ENCODE measurements around the gene ZNF709. TPM values are rescaled to one million over a fixed set of nuclear protein-coding genes. Genes with fewer than 3 reads are reported as not detected.
"Not testable (repeated sequence)": the region's sequence is repeated elsewhere in the genome, so short reads cannot be mapped to it uniquely, and the experiment has no call there.

The ZNF709 gene
- total RNA-seq, 6 experiments from 2014 or later = 0.99 to 1.7 (median 1.2) TPM

DNA sequence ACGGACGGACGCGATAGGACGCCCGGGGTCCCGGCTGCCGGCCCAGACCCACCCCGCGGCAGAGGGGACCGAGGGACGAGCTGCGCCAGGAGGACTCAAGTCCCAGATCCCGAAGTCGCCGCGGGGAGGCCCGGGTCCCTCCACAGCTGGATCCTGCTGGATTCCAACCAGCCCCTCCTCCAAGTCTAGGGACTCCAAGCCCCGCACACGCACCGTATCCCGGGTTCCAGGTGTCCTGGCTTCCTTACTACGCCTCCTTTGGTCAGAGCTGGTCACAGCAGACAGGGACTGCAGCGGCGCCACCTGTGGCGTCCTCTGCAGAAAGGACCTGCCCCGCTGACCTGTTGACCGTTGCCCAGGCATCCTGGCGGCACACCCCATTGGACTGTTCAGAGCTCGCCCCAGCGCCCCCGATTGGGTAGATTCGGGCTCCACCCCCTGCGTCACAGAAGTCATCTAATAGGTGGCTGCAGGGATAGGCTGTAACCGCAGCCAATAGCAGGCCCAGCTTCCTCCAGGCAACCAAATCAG lies 29.0 kb upstream of the ZNF709 start:
- no peak overlapping the region for H3K27ac Mint-ChIP-seq
- H3K4me1 Mint-ChIP-seq (ENCODE audit: low read depth) = no peaks in the 10 kb centered on the region
- no peaks in the 10 kb centered on the region; the same call in none of the 2 replicates for H3K27me3 Mint-ChIP-seq (ENCODE audit: insufficient read depth)
- DNase-seq = no peak
- H3K36me3 Mint-ChIP-seq (ENCODE audit: low read depth) = peaks cover 47% of the 10 kb centered on the region
- H3K9me3 Mint-ChIP-seq = peaks cover 84% of the 10 kb centered on the region
- TF ChIP-seq CTCF (IDR thresholded peaks at IDR 0.05) = peak; percentile 24; the same call in 1 of the 2 replicates
- no peak overlapping the region for H3K4me3 Mint-ChIP-seq

- H3K4me3 Mint-ChIP-seq = no peak overlapping the region
These were observed 12.4 kb upstream of the ZNF709 start for GRCh38 chr19:12497032-12497431.

DNA sequence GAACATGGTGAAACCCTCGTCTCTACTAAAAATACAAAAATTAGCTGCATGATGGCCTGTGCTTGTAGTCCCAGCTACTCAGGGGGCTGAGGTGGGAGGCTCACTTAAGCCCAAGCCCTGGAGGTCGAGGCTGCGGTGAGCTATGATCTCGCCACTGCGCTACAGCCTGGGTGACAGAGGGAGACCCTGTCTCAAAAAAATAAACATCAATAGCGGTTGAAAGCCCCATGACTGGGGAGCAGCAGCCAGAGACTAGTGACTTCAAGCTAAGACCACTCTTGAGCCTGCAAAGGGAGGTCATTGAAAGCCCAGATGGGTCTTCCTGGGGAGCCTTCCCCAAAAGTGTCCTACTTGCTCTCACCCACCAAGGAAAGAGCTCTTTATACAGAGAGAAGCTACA lies 11.9 kb upstream of the ZNF709 start:
- Mint-ChIP-seq H3K4me1 (ENCODE audit: low read depth) (peaks cover 12% of the 10 kb centered on the region), H3K27me3 (ENCODE audit: insufficient read depth) (peaks cover 1% of the 10 kb centered on the region; the same call in 1 of the 2 replicates), H3K36me3 (ENCODE audit: low read depth) (peaks cover 6% of the 10 kb centered on the region; the same call in 1 of the 2 replicates), H3K9me3 (peaks cover 15% of the 10 kb centered on the region), H3K4me3 (0 out of 2 replicates have a peak overlapping the region, but pooled peaks have one; percentile 90), H3K27ac (no peak overlapping the region)
- no peak for DNase-seq
- no peak for TF ChIP-seq CTCF (IDR thresholded peaks at IDR 0.05)

More at GRCh38 chr19:12497032-12497431, 12.4 kb upstream of the ZNF709 start:
- TF ChIP-seq CTCF (IDR thresholded peaks at IDR 0.05) = no peak
- Mint-ChIP-seq H3K36me3 (ENCODE audit: low read depth) (peaks cover 6% of the 10 kb centered on the region; the same call in 1 of the 2 replicates), H3K27ac (no peak overlapping the region), H3K27me3 (ENCODE audit: insufficient read depth) (peaks cover 1% of the 10 kb centered on the region; the same call in 1 of the 2 replicates), H3K4me1 (ENCODE audit: low read depth) (peaks cover 12% of the 10 kb centered on the region), H3K9me3 (peaks cover 12% of the 10 kb centered on the region)
- no peak for DNase-seq

DNA sequence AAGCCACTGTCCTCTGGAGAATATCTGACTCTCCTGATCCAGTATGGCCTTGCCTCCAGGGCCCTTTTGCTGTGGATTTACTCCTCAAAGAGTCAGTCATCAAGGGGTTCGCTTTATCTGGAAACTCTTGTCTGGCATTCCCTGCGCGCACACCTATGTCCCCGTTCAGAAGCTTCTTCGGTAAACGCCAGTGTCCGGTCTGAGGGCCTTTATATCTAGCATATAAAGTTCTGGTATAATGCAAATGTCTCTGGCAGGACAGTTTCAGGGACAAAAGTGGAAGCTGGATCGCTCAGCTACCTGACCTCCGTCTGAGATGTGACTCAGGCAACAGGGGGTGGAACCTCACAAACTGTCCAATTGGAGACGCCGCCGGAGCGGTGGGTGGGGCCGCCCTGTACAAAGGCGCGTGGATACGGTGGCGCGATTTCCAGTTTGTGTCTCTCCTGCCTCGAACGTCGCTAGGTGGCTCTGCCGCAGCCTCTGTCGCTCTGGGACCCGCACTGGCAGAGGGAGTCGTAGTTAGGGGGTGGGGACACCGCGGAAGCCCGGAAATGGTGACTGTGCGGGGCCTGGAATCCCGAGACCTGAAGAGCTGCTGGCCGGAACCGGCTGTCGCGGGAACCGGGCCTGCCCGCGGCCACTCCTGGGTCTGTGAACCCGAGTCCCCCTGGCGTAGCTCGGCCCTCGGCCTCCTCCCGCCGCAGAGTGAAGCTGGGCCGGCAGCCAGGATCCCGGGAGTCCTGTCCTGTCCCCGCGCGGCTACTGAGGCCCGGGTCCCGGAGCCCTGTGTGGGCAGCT lies 10.6 kb upstream of the ZNF709 start:
- Mint-ChIP-seq H3K27ac (peak overlapping the region; percentile 79), H3K27me3 (ENCODE audit: insufficient read depth) (no peaks in the 10 kb centered on the region; the same call in 1 of the 2 replicates), H3K4me1 (ENCODE audit: low read depth) (peaks cover 12% of the 10 kb centered on the region), H3K9me3 (peaks cover 13% of the 10 kb centered on the region), H3K4me3 (peak overlapping the region; percentile 90), H3K36me3 (ENCODE audit: low read depth) (peaks cover 6% of the 10 kb centered on the region; the same call in 1 of the 2 replicates)
- TF ChIP-seq CTCF (IDR thresholded peaks at IDR 0.05) = peak; percentile 57
- peak; percentile 79 for DNase-seq

GRCh38 chr19:12494260-12494860 lies 9.7 kb upstream of the ZNF709 start:
- no peak for TF ChIP-seq CTCF (IDR thresholded peaks at IDR 0.05)
- H3K4me1 Mint-ChIP-seq (ENCODE audit: low read depth) = peaks cover 12% of the 10 kb centered on the region
- peaks cover 6% of the 10 kb centered on the region; the same call in 1 of the 2 replicates for H3K36me3 Mint-ChIP-seq (ENCODE audit: low read depth)
- H3K27ac Mint-ChIP-seq = no peak overlapping the region
- peaks cover 8% of the 10 kb centered on the region for H3K9me3 Mint-ChIP-seq
- peak overlapping the region; percentile 19; the same call in 1 of the 2 replicates for H3K4me3 Mint-ChIP-seq
- H3K27me3 Mint-ChIP-seq (ENCODE audit: insufficient read depth) = no peaks in the 10 kb centered on the region; the same call in 1 of the 2 replicates
- DNase-seq = no peak

- not testable (repeated sequence) for H3K36me3 Mint-ChIP-seq (ENCODE audit: low read depth); H3K27me3 Mint-ChIP-seq (ENCODE audit: insufficient read depth); DNase-seq; H3K4me3 Mint-ChIP-seq; H3K9me3 Mint-ChIP-seq; H3K27ac Mint-ChIP-seq
- H3K4me1 Mint-ChIP-seq (ENCODE audit: low read depth) = peaks cover 23% of the 10 kb centered on the region
These were observed 1.7 kb upstream of the ZNF709 start for GRCh38 chr19:12486265-12486783.
